ENCODE results near the gene MKNK2.

The MKNK2 gene

DNA sequence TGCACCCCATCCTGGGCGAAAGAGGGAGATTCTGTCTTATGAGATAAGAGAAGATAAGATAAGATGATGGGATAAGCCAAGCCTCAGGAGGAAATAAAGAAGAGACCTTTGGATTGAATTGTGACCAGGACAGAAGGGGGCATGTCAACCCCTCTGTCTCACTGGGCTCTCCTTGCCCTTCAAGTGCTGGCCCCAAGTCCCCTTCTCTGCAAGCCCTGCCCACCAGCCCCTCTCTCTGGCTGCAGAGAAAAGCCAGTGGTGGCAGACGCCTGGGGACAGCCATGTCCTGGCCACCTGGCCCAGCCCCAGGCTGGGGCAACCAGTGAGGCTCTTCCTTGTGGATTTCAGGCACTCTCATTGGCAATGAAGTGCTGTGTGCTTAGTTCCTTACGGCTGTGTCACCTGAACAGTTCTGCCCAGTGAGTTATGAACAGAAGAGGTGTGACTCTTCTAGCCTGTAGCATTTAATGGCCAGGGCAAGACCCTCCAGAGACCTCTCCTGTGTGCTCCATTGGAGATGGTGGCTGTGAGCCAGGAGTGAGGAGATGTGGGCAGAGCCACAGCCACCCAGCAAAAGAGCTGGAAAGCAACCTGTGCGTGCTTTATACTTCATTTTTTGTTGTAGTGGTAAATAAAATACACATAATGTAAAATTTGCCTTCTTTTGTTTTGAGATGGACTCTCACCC, 29.4 kb downstream of the MKNK2 start:
- no peak for DNase-seq

DNA sequence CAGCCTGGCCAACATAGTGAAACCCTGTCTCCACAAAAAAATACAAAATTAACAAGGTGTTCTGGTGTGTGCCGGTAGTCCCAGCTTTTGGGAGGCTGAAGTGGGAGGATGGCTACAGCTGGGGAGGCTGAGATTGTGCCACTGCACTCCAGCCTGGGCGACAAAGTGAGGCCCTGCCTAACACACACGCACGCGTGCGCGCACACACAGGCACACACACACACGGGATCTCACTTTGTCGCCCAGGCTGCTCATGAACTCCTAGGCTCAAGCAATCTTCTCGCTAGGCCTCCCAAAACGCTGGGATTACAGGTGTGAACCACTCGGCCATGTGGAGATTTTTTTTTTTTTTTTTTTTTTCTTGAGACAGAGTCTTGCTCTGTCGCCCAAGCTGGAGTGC, 32.3 kb downstream of the MKNK2 start:
- no peak for DNase-seq

DNA sequence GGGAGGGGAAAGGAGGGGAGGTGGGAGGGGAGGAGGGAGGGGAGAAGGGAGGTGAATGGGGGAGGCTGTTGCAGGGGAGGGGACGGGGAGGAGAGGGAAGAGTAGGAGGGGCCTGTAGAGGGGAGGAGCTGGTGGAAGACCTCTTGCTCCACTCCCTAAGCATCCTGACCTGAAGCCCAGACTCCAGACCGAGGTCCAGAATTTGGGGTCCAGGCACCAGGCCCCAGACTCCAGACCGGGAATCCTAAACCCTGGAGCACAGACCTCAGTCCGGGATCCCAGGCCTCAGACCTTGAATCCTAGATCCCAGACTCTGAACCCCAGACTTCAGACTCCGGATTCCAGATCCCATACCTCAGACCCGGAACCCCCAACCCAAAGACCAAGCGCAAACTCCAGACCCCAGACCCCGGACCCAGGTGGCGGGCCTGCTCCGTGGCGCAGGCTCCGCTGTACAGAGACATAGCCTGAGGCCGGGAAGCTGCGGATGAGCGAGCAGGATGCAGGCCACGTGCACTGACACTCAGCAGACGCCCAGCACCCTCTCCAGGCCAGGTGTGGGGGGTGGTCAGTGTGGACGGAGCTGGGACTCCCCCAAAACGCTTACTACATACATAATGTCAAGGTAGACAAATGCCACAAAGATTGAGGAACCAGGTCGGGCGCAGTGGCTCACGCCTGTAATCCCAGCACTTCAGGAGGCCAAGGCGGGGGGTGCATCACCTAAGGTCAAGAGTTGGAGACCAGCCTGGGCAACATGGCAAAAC, 34.8 kb downstream of the MKNK2 start:
- DNase-seq, result peak; percentile 79

DNA sequence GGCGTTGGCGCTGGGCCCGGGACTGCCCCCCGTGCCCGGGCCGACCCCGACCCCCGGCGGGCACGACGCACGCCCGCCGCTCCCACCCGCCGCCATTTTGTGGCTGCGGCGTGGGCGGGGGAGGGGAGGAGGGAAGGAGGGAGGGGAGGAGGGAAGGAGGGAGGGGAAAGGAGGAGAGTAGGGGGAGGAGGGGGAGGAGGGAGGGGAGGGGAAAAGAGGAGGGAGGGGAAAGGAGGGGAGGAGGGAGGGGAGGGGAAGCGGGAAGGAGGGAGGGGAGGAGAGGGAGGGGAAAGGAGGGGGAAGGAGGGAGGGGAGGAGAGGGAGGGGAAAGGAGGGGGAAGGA, 35.5 kb downstream of the MKNK2 start, which contains the start of gene BTBD2:
Gene BTBD2 (minus strand): TSS at position 107 of the 343 bp plus-strand sequence. CDS start 11 bp downstream, at position 96.
- DNase-seq, result peak; percentile 67

DNA sequence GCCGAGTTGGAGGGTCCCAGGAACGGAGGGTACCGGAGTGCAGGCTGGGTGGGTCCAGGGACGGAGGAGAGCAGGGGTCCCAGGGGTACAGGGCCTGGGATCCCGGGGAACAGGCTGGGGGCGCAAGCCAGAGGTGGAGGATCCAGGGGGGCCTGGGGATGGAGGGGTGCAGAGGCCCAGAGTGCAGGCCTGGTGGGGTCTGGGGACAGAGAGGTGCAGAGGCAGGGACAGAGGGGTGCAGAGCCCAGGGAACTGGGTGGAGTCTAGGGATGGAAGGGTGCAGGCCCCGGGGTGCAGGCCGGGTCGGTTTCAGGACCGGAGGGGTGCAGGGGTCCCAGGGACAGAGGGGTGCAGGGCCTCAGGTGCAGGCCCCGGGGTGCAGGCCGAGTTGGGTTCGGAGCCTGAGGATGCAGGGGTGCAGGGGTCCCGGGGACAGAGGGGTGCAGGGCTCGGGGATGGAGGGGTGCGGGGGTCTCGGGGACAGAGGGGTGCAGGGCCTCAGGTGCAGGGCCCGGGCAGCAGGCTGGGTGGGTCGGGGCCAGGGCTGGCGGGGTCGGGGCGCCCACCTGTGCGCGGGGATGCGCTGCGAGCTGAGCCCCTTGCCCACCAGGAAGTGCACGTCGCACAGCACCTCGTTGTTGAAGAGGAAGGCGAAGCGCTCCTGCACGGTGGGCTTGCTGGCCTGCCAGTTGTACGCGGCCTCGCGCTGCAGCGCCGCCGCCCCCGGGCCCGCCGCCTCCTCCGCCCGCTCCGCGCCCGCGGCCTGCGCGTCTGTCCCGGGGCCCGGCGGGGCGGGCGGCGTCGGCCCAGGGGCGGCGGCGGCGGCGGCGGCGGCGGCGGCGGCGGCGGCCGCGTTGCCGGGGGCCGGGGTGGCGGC, 36.1 kb downstream of the MKNK2 start:
- DNase-seq, result peak; percentile 28

DNA sequence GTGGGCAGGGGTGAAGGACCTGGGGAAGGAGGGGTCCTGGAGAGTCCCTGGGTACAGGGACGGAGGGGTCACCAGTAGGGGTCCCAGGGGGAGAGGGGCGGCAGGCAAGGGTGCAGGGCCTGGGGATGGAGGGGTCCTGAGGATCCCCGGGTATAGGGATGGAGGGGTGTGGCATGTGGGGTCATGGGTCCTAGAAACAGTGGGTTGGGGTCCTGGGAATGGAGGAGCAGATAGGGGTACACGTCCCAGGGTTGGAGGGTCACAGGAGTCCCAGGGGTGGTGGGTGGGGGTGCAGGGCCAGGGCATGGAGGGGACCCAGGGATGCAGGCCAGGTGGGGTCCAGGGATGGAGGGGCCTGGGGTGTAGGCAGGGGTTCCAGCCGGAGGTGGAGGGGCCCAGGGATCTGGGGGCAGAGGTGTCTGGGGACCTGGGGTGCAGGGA, 36.9 kb downstream of the MKNK2 start:
- no peak for DNase-seq

DNA sequence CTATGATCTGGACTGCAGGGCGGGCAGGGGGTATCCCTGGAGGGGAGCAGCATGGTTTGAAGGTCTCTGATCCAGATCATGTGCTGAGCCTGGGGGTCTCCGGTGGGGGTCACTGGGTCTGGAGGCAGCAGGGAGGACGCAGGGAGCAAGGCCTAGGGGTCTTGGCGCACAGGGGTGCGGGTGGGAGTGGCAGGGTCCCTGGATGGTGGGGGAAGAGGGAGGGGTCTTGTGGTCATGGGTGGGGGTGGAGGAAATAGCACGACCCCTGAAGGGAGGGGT, 37.4 kb downstream of the MKNK2 start:
- no peak for DNase-seq

DNA sequence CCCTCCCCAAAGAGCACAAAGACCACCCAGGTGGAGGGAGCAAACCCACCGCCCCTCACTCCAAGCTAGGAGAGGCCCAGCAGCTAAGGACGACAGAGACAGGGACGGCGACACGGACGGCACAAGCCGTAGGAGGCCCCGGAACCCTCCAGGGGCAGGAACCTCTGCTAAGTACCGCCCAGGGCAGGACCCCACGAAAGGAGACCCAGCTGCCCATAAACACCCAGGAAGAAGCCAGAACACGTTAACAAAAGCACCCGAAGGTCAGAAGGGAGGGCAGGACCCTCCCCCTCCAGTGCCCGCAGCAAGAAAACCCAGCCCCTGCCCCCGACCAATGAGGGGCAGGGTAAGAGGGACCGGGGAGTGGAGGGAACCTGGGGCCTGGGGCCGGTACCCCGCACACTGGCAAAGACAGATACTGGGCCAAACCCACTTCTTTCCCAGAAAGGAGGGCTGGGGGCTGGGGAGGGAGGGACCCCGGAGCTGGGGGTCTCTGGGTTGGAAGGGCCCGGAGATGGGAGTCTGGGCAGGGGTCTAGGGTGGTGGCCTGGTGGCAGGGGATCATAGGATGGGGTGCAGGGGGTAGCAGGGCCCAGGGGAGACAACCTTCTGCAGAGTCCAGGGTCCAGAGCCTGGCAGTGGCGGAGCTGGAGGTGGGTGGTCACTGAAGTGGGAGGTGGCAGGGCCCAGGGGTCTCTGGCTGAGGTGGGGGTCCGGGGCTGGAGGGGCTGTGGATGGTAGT, 37.9 kb downstream of the MKNK2 start:
- DNase-seq, result no peak

DNA sequence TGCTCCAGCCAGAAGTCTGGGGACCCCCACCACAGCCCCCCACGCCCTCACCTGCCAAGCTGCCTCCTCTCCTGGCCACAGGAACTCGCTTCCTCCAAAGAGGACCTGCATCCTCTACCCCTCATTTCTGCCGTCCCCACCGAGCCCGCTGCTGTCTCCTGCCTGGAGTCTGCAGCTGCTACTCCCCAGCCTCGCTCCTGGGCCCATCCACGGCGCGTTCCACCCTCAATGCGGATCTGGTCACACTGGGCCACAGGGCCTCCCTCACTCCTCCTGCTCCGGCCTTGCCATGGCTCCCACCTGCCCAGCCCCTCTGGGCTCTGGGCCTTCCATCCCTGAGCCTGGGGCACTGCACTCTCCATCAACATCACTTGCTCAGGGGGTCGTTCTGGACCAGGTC, 39.9 kb downstream of the MKNK2 start:
- DNase-seq, result no peak

DNA sequence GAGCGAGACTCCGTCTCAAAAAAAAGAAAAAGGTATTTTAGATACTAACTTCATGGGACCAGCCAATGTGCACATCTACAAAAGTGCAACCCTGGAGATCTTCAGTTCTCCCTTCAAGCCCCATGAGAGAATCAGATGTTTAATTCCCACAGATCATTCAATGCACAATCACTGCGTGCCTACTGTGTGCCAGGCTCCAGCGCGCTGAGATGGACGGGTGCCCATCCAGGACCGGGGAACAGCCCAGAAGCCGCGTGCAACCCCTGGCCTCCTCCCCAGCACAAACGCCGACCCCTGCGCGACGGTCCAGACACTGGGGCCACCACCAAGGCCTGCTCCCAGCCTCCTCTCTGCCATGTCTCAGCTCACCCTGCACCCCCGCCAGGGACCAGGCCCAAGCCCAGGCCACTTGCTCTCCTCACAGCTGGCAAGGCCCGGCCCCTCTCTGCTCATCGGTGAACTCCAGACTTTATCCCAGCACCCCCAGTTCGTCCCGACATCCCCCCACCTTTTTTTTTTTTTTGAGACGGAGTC, 40.8 kb downstream of the MKNK2 start:
- DNase-seq, result no peak

DNA sequence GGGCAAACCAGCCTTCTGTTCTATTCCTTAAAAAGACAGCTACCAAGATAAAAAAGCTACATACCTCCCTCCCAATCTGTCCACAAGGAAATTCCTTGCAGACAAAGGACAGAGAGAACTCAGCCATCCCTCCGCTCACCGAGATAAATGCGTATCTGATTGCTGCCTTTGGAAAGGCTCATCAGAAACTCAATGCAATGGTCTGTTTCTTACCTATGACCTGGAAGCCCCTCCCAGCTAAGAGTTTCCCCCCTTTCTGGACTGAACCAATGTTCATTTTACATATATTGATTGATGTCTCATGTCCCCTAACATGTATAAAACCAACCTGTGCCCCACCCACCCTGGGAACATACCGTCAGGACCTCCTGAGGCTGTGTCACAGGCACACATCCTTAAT, 47.2 kb downstream of the MKNK2 start:
- DNase-seq, result no peak

DNA sequence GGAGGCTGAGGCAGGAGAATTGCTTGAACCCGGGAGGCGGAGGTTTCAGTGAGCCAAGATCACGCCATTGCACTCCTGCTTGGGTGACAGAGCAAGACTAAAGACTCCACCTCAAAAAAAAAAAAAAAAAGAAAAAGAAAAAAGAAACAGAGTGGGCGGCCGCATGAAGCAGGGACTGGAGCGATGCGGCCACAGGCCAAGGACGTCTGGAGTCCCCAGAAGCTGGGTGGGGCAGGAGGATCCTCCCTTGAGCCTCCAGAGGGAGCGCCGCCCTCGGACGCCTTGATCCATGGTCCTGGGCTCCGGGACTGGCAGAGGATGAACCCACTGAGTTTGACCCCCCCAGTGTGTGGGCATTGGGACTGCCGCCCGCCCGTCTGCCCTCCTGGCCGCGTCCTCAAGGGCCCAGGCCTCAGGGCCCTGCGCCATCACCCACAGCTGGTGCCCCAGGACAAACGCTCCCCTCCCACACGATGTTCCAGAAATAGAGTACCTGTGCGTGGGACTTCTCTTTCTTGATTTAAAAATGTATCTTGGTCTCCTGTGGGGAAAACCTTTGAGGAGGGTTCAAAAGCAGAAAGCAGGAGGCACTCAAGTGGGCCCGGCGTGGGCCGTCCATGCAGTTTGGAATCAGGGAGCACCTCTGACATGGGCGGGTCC, 51.1 kb downstream of the MKNK2 start:
- no peak for DNase-seq

DNA sequence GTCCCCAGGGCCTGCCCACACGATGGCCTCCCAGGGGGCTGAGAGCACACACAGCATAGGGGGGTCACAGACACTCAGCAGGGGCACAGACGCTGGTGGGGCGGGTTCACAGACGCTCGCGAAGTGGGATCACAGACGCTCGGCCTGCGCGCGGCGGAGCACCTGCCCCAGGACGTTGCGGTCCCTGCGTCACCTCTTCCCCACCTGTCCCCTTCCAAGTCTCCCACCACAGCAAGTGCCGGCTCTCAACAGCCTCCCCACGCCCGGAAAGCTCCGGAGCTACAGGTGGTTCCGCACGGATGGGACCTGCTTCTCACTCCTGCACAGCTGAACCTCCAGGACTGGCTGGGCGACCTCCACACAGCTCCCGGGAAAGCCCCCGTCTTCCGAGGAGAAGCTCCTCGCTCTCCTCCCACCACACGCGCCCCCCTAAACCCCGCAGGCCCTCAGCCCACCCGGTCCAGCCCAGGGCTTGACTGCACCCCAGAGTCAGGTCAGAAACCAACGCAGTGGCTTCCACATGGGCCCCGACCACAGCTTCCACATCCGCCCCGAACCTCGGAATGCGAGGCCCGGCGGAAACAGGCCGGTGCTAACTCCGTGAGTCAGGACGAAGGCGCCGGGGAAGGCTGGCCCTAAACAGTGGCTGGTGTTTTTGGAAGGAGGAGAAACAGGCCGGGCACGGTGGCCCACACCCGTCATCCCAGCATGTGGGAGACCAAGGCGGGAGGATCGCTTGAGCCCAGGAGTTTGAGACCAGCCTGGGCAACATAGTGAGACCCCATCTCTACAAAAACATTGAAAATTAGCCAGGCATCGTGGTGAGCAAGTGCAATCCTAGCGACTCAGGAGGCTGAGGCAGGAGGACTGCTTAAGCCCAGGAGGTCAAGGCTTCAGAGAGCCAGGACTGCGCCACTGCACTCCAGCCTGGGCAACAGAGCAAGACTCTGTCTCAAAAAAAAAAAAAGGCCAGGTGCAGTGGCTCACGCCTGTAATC, 52.0 kb downstream of the MKNK2 start:
- no peak for DNase-seq

DNA sequence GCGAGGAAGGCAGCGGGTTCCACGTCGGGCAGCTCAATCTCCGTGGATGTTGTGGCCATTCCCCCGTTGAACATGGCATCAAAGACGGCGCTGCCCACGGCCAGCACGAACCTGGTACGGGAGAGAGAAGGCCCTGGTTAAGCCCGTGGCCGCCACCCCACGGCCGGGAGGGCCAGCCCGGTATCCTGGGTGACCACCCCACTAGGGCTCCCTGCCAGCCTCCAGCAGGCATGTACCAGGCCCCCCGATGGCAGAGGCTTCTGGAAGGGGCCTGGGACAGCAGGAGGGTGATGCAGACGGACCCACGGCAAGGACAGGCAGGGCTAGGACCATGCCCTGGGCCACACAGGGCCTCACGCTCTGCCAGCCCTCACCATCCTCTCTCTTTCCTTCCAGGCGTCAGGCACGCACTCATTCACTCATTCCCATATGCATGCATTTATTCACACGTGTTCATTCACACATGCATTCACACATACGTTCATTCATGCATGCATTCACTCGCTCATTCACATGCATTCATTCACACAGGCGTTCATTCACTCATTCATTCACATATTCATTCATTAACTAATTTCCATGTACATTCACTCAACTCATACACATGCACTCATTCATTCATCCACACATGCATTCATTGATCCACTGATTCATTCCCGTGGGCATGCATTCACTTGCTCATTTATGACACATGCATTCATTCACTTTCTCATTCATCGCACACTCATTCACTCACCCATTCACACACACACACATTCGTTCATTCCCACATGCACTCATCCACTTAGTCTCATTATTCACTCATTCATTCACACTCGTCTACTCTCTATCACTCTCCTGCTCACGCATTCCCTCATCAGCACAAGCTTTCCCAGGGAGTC, 53.5 kb downstream of the MKNK2 start:
- DNase-seq, result no peak

DNA sequence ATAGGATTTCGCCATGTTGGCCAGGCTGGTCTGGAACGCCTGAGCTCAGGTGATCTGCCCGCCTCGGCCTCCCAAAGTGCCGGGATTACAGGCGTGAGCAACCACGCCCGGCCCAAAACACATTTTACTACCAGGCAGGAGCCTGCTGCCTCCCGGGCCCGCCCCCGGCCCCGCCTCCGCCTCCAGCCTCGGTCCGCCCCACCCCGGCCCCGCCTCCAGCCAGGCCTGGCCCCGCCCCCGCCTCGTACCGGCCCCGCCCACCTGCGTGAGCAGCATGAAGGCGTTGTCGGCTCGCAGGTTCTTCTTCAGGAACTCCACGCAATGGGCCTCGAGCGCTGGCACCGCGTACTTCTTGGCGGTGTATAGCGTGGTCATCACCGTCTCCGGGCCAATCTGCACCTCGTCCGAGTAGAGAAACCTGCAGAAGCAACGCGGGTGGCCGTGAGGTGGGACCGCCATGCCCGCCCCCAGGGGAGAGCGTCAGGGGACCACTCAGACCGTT, 58.2 kb downstream of the MKNK2 start:
- DNase-seq, result no peak

DNA sequence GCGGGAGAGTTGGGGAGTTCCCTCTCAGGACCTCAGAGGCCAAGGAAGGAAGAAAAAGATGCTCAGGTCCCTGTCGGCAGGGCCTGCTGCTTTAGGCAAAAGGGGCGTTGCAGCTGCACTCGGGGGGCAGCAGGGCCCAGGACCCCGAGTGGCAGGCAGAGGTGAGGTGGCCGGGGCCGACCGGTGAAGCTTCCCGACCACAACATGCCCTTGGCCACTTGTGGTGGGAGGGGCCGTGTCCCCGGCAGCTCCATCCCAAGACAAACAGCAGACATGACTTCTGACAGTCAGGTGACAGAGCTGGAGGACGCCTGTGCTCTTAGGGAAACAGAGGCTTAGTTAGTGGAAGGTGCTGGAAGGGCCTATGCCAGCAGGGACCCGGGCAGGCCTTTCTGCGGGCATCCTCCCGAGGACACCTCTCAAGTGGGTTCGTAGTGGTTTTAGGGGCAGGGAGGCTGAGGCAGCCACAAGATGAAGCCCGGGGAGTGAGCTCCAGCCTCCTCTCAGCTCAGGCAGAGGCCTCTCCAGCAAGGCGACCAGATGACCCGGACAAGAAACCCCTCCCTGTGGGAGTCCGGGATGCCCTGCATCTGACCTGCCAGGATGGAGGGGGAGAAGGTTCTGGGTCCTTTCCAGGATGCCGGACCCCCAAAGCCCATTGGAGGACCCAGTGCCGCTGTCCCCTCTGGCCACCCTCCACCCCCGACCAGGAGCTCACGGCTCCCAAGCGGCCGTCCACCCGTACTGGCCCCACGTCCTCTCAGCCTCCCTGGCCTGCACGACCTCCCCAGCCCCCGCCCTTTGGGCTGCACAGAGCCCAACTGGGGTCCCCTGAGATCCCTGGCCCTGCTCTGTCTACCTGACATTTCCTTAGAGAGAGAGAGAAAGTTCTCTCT, 59.8 kb downstream of the MKNK2 start:
- DNase-seq, result no peak

DNA sequence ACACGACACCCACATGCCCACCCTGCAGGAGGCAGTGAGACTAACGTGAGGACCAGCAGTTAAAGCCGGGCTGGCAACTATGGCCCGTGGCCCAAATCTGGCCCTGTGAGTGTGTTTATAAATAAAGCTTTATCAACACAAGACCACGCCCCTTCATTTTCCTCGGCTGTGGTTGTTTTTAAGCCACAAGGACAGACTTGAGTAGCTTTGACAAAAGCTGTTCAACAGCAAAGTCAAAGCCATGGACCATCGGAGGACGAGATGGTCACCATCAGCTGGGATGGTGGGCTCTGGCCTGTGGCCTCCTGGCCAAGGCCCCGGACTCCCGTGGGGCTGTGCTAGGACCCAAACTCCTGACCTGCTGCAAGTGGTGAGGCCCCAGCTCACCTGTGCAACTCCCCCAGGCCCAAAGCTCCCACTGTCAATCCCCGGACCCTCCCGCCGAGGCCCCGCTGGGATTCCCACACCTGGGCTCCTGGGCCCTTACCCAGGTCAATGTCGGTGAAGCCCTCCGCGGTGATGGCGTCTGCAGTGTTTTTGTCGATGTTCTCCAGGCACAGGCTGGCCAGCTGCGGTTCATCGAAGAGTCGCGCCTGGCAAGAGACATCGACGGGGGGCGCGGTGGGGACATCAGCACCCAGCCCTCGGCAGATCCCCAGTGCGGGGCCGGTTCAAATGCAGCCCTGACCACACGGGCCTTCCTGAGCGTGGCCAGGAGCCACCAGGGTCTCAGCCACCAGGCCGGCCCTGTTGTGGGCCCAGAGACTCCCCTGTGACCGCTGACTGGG, 60.6 kb downstream of the MKNK2 start:
- no peak for DNase-seq

Measured in CD4-positive, alpha-beta T cell treated with Interleukin-17A for 1 hour (primary cell).